GM19455 (cell line): ENCODE results near the gene TRA2A.
A peak's percentile ranks its signal among the peaks of the same experiment; 100 is the strongest.

Experiments used
- ATAC-seq: cut with Tn5 transposase; IDR thresholded peaks from one replicate; pipeline ENCODE4 v1.9.1; 2021; ENCODE audit not compliant: unreplicated experiment

The TRA2A gene

DNA sequence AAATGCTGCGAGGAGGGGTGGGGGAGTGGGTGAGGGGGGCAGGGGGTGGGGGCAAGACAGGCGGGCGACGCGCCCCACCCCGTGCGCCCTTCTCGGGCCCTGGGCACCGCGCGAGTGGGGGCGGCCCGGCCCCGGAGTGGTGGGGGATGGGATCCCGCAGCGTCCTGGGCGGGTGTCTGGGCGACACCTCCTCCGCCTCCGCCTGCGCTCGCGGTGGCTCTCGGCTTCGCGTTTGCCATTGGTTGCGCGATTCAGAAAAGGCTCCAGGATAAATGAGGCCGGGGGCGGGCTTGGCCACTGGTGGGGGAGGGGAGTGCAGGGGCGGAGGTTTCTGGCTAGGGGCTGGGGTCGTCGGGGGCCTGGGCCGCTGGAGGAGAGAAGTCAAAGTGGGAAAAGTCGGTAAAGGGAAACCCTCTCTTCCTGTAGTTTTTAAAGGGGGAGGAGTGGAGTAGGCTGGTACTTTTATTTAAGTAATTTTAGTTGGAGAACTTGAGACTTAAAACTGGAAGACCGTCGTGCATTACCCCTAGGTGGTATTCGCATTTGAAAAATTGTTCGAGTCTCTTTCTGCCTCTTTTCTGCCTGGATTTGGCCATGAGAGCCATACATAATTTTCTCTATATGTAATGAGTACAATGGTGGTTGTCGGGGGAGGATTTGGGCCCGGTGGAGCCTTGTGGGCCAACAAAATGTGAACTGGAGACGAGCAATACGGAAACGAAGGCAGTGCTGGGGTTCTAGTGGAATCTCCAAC is 60.5 kb downstream of the TRA2A start:
- peak; percentile 23 for ATAC-seq

DNA sequence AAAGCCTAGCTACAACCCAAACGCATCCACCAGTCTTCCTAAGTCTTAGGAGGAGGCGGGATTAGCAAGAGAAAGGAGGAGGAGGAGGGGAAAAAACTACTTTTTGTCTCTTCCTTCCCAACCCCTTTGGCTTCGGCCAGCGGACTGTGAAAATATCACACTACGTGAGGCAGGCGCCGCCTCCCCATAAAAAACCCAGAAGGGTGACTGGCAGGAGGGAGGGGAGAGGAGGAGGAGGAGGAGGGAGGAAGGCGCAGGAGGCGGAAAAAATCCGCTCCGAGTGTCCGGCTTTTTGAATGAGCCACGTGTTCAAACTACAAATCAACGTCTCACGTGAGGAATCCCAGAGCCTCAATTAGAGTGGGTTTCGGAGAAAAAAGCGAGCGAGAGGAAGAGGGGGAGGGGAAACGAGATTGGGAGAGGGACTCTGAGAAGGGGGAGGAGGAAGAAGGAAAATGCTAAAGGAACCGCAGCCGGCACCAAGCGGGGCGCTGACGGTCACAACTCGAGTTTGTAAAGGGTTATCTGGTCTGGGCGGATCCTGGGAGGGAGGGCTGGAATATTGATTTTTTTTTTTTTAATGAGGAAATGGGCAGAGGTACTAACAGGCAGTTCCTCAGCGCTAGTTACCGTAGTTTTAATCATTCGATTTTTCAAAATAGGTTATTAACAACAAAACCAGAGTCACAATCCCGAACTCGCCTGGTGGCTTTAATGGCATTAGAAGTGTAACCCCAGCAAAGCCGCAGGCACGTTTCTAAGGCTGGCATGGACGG is 61.3 kb downstream of the TRA2A start, which contains the start of gene IGF2BP3:
IGF2BP3 (minus strand) TSS at position 162 of the 776 bp plus-strand sequence. CDS start 381 bp downstream, outside the sequence.
- no peak for ATAC-seq

DNA sequence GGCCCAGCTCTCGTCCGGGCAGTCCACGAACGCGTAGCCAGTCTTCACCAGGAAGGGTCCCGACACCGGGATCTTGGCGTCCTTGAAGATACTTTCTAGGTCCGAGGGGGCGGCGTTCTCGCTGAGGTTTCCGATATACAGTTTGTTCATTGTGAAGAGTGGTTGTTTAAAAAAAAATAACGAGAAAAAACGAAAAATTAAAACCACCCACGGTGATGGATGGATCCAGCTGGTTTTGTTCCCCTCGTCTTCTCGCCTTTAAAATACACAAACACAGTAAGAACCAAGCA is 61.9 kb downstream of the TRA2A start:
- ATAC-seq = no peak

DNA sequence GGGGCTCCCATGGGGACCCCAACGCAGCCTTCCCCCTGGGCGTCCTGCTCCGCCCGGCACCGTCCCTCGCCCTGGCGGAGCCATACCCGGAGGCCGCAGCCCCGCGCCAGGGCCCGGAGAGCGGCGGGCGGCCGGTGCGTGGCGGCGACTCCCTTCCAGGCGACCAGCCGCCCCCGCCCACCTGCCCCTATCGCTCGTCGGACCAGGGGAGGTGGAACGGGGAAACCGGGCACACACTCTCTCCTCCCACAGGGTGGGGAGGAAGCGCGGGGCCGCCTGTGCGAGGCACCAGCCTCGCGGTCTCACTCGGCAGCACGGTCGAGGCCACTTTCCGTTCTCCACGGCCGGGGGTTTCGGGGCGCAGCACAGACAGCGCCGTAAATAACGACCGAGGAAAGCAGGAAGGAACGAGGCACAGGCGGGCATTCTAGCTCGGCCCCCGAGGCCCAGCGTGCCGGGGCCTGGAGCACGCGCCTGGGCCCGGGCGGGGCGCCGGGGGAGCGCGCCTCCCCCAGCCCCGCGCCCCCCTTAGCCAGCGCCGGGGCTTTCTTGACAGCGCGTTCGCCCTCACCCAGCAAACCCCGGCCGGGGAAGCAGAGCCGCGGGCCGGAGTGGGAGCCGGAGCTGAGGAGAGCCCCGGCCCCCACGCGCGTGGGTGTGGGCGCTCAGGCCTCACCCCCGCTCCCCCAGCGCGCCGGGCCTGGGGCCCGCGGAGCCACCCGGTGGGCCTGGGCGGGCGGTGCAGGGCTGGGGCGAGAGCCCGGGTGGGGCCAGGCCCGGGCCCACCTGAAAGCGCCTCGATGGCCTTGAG is 62.4 kb downstream of the TRA2A start:
- ATAC-seq = peak; percentile 21

DNA sequence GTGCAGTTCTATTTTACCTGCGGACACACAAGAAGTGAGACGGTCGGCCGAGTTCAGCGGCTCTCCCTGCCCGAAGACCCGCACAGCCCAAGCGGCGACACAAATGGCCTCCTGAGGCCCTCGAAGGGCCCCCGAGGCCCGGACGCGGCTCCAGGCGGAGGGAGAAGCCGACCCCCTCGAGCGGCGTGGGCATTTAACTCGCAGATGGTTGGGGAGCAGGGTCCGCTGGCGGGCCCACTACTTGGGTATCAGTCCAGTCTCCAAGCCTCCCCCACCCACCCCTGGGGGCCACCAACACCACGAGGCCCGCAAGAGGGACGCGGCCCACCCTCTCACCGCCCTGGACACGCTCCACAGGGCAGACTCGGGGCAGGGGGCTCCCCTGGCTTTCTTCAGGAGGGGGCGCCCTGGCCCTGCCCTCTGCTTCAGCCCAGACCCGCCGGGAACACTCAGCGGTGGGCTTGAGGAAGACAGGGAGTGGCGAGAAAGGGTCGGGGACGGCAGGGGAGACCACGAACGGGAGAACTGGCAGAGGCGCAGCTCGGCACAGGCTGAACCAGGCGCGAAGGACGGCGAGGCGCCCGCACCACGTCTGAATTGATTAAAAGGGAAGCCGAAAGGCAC is 63.1 kb downstream of the TRA2A start:
- ATAC-seq = peak; percentile 0

DNA sequence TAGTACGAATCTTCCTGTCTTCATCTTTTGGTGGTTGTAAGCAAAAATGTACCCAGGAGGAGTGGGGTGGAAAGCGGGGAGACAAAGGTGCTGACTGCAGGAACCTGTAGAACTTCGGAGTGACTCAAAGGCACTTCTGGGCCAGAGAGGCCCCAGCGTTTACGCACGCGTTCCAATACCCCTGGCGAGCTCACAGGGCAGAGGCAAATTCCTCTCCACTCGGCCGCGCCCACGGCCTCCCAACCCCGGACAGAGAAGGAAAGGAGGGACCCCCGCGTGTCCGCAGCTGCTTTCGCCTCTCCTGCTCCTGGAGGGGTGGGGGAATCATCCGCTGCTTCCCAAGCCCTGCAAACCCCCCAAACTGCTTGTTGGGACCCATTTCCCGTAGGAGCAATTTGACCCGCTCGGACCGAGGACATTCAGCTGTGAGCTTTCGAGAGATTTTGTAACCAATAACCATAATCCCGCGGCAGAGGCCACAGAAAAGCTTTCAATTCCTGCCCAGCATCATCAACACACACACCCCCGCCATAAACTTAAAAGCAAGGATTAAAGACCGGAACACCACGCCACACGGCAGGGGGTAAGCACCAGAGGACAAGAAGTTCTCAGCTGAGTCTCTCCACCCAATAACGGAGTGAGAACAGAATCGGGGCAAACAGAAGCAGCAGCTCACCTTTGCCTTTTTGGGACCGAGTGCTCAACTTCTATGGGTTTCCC is 63.8 kb downstream of the TRA2A start:
- no peak for ATAC-seq

DNA sequence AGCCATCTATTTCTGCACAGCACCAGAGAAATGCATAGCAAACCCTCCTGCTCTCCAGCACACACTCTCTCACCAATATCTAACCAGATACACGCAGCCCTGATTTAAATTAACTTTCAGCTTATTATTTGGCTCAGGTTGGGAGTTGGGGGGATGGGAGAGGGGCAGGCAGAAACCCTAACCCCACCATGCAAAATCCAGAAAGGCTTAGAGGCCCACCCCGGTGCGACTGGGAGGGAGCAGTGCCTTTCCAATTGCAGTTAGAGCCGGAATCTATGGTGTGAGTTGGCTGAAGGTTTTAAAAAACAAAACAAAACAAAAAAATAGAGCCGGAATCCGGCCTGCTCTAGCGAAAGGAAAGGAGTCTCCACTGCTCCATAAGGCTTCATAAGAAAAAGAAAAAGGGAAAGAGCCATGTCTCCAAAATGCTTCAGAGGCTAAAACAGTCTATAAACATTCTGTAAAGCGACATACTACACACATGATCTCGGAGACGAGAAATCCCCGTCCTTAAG is 64.4 kb downstream of the TRA2A start:
- no peak for ATAC-seq

DNA sequence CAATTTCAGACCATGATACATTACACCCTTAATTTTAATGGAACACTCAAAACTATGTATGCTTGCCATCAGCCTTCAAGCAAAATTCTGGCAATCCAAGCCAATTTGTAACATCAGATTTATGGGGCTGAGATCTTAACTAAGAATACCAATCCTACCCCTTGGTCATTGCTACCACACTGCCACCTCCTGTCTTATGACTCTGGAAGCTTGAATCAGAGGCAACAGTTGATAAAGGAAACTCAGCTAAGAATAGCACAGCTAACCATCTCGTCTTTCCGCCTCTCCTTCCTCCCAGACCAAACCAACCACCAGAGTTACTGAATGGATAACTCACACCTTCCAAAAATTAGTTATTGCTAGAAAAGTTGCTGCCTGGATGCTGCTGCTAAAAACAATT is 68.9 kb downstream of the TRA2A start:
- no peak for ATAC-seq

DNA sequence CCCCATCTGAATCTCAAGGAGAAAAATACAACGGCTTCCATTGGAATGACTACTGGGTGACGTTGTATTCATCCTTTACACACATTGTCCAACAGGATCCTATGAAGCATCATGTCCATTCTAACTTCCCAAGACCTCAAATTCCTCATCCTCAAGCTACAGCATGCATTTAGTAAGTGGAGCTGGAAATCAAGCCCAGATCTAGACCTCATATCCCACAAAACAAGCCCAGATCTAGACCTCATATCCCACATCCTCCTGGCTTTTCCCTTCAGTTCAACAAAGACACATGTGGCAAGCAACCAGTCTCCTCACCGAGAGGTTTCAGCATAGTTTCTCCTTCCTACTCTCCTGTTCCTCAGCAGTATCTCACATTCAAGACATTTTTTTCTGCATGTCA is 73.7 kb downstream of the TRA2A start:
- no peak for ATAC-seq

DNA sequence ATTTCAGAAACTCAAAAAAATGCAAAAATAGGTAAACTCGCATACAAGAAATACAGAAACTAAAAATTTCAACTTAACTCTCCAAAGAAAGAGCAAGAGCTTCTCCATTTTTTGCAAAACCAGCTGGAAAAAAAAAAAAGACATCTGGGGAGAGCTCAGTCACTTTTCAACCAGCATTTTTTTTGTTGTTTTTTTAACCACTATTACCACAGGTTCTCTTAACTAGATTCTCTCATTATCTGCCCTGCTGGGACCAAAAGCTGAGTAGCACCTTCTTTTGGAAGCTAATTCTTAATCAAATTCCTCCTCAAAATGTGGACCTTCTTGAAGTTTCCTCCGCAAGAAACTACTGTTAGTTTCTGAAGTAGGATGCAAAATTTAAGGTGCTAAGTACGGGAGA is 75.7 kb downstream of the TRA2A start:
- ATAC-seq = no peak

DNA sequence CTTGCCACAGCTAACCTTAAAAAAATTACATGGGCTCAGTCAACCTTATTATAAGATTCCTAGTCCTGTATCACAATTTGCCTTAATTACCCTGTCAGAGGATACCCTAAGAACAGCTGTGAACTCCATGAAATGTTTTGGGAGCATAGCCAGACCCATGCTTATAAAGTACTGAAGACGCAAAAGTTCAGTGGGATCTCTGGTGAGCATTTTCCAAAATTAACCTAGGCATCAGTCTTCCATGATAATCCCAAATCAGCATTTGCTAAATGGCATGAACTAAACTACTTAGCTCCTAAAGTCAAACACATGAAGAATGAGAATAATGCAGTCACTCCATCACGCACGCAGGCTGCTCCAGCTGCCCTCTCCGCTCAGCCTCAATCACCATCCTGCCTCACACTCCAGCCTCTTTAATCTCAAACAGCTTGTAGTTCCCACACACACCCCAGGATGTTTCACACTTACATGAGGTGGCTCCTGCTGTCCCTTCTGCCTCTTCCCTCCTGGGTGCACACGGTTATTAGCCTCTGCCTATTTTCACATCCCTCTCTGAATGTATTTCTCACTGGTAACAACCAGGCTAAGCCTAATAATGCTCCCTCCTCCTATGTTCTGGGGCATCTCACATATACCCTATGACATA is 76.8 kb downstream of the TRA2A start:
- no peak for ATAC-seq
